Neutrophil (primary cell): ENCODE results near the gene CEP63.

Experiments
- H3K27ac ChIP-seq: fragments of 200-600 bp; sonication (generic); 2 replicates; pipeline ENCODE4 v1.5.1; 2016; ENCODE audit warnings: mild to moderate bottlenecking, moderate library complexity
- H3K27me3 ChIP-seq: fragments of 200-600 bp; sonication (generic); 2 replicates; pipeline ENCODE4 v1.6.0; 2016; ENCODE audit warnings: mild to moderate bottlenecking
- H3K36me3 ChIP-seq: fragments of 200-600 bp; sonication (generic); 2 replicates; pipeline ENCODE4 v1.5.1; 2017
- H3K4me1 ChIP-seq, 2 experiments: fragments of 200-600 bp in 1 of 2; sonication (generic) in 1 of 2; 1 replicate in 1 of 2; 2 replicates in 1 of 2; pipeline versions ENCODE4 v1.5.1 to v1.6.1; 2013 to 2016; ENCODE audit warnings: low read depth in 1 of 2, low read length in 1 of 2, mild to moderate bottlenecking in 1 of 2, moderate library complexity in 1 of 2; ENCODE audit not compliant: control insufficient read depth in 1 of 2, insufficient read depth in 1 of 2
- H3K4me3 ChIP-seq, 2 experiments: fragments of 200-600 bp in 1 of 2; sonication (generic) in 1 of 2; 1 replicate in 1 of 2; 2 replicates in 1 of 2; pipeline ENCODE4 v1.5.1; 2013 to 2016; ENCODE audit warnings: low read depth in 1 of 2, low read length in 1 of 2, mild to moderate bottlenecking in 1 of 2, moderate library complexity in 1 of 2
- H3K9me3 ChIP-seq: fragments of 200-600 bp; sonication (generic); 2 replicates; pipeline ENCODE4 v1.5.1; 2016
- TF ChIP-seq, protein P1 (sequence below): fragments of 200-600 bp; sonication (generic); IDR thresholded peaks from 2 replicates; pipeline ENCODE4 v1.5.1; 2016; ENCODE audit warnings: antibody characterized with exemption

The CEP63 gene

GRCh38 chr3:134511500-134511899, 25.6 kb downstream of the CEP63 start:
- Histone ChIP-seq H3K27ac (peak overlapping the region; percentile 94), H3K9me3 (no peaks in the 10 kb centered on the region), H3K4me1 (peaks cover 19 to 29% of the 10 kb centered on the region in 2 experiments), H3K4me3 (peak overlapping the region in 1 of 2 experiments; percentile 25), H3K36me3 (peaks cover 14% of the 10 kb centered on the region), H3K27me3 (no peaks in the 10 kb centered on the region)
- TF ChIP-seq, protein P1, sequence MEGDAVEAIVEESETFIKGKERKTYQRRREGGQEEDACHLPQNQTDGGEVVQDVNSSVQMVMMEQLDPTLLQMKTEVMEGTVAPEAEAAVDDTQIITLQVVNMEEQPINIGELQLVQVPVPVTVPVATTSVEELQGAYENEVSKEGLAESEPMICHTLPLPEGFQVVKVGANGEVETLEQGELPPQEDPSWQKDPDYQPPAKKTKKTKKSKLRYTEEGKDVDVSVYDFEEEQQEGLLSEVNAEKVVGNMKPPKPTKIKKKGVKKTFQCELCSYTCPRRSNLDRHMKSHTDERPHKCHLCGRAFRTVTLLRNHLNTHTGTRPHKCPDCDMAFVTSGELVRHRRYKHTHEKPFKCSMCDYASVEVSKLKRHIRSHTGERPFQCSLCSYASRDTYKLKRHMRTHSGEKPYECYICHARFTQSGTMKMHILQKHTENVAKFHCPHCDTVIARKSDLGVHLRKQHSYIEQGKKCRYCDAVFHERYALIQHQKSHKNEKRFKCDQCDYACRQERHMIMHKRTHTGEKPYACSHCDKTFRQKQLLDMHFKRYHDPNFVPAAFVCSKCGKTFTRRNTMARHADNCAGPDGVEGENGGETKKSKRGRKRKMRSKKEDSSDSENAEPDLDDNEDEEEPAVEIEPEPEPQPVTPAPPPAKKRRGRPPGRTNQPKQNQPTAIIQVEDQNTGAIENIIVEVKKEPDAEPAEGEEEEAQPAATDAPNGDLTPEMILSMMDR = peak; percentile 11

- no peaks in the 10 kb centered on the region for H3K9me3 ChIP-seq
- H3K4me3 ChIP-seq = no peak overlapping the region
- H3K27ac ChIP-seq = peak overlapping the region; percentile 51
- TF ChIP-seq, protein P1 = no peak
- peaks cover 11 to 15% of the 10 kb centered on the region in 2 experiments for H3K4me1 ChIP-seq
- H3K27me3 ChIP-seq = no peaks in the 10 kb centered on the region
- no peaks in the 10 kb centered on the region for H3K36me3 ChIP-seq
Measured at GRCh38 chr3:134516905-134517304, 31.0 kb downstream of the CEP63 start.

DNA sequence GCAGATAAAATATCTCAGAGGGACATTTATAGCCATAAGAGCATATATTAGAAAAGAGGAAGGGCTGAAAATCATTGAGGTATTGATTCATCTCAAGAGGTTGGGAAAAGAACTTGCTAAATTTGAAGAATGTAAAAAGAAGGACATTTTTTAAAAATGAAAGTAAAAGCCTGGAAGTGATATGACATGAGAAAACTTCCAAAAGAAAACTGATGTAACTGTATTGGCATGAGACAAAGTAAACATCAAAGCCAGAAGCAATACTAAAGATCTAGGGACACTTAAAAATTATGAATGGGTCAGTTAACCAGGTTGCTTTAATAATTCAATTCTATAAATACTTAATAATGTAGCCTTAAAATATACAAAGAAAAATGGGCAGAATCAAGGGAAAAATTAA, 31.9 kb downstream of the CEP63 start:
- Histone ChIP-seq H3K27ac (peak overlapping the region; percentile 51), H3K4me3 (no peak overlapping the region), H3K36me3 (no peaks in the 10 kb centered on the region), H3K4me1 (peaks cover 8 to 9% of the 10 kb centered on the region in 2 experiments), H3K9me3 (no peaks in the 10 kb centered on the region), H3K27me3 (no peaks in the 10 kb centered on the region)
- TF ChIP-seq, protein P1 = no peak

DNA sequence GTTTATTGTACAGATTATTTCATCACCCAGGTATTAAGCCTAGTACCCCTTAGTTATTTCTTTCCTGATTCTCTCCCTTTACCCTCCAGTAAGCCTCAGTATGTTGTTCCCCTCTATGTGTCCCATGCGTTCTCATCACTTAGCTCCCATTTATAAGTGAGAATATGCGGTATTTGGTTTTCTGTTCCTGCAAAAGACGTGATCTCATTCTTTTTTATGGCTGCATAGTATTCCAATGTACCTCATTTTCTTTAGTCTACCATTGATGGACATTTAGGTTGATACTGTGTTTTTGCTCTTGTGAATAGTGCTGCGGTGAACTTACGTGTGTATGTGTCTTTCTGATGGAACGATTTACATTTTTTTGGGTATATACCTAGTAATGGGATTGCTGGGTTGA, 36.7 kb downstream of the CEP63 start:
- Histone ChIP-seq H3K9me3 (no peaks in the 10 kb centered on the region), H3K36me3 (no peaks in the 10 kb centered on the region), H3K27me3 (no peaks in the 10 kb centered on the region), H3K4me3 (no peak overlapping the region), H3K4me1 (peaks cover 8 to 18% of the 10 kb centered on the region in 2 experiments), H3K27ac (no peak overlapping the region)
- TF ChIP-seq, protein P1 = no peak

- no peak overlapping the region for H3K27ac ChIP-seq
- TF ChIP-seq, protein P1 = no peak
- H3K4me3 ChIP-seq = no peak overlapping the region
- H3K4me1 ChIP-seq = peaks cover 0 to 9% of the 10 kb centered on the region in 2 experiments
- no peaks in the 10 kb centered on the region for H3K36me3 ChIP-seq
- no peaks in the 10 kb centered on the region for H3K9me3 ChIP-seq
- no peaks in the 10 kb centered on the region for H3K27me3 ChIP-seq
Measured at GRCh38 chr3:134525293-134525692, 39.4 kb downstream of the CEP63 start.

- no peaks in the 10 kb centered on the region for H3K9me3 ChIP-seq
- no peak overlapping the region for H3K4me3 ChIP-seq
- peak overlapping the region; percentile 40 for H3K27ac ChIP-seq
- H3K36me3 ChIP-seq = no peaks in the 10 kb centered on the region
- H3K4me1 ChIP-seq = peaks cover 0 to 9% of the 10 kb centered on the region in 2 experiments
- no peaks in the 10 kb centered on the region for H3K27me3 ChIP-seq
- TF ChIP-seq, protein P1 = no peak
Measured at GRCh38 chr3:134526319-134526718, 40.5 kb downstream of the CEP63 start.
